GM19239 (cell line): ENCODE data around the gene ZFAND3.
A peak's percentile ranks its signal among the peaks of the same experiment; 100 is the strongest.
"Not testable (repeated sequence)": the region's sequence is repeated elsewhere in the genome, so short reads cannot be mapped to it uniquely, and the experiment has no call there.

Source experiments
- DNase-seq: peaks from one replicate; pipeline ENCODE4 v3.0.0; 2011; ENCODE audit warnings: low spot score; ENCODE audit not compliant: insufficient read length
- FAIRE-seq: peaks from 2 replicates; lab custom pipeline; 2011; peaks lifted over from hg19 to GRCh38; lab: Jason Lieb, UNC

The ZFAND3 gene

DNA sequence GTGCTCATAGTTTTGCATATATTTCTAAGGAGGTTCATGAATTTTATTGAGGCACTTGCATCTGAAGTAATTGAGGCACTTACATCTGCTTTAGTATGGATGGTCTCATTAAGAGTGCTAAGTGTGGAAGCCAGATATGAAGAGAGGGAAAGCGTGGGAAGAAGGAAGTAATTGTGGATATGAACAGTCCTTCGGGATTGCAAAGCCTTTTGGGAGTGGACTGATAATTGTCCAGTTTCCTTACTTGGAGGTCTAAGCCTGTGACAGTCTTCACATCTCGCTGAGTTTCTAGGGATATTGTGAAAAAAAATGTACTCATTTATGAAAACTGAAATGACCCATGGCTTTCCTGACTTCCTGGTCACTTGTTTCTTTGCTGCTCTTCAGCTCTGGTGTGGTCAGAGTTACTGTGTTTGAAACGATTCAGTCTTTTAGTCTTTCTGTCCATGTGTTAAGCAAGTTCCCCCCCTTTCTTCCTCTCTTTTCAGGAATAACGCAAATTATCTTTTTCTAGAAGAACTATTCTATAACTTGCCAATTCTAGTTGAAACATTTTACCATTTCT lies 137.3 kb downstream of the ZFAND3 start:
- FAIRE-seq, result no peak
- DNase-seq, result no peak

DNA sequence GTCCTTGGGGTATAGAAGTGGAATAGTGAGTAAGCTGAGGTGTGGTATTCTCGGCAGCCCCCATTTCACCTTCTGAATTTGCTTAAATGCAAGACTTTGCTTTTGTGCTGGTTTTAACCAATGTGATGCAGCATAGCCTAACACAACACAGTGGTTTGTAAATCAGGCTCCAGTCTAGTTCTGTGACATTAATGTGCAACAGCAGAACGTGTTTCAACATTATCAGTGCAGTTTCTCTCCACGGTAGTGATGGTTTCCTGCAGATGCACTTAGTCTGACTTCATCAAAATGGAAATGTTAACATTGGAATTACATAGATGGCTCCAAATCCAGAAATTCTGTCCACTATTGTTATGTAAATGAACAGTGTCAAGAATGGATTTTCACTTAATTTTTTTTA lies 139.5 kb downstream of the ZFAND3 start:
- DNase-seq (no peak), FAIRE-seq (peak; percentile 55)

DNA sequence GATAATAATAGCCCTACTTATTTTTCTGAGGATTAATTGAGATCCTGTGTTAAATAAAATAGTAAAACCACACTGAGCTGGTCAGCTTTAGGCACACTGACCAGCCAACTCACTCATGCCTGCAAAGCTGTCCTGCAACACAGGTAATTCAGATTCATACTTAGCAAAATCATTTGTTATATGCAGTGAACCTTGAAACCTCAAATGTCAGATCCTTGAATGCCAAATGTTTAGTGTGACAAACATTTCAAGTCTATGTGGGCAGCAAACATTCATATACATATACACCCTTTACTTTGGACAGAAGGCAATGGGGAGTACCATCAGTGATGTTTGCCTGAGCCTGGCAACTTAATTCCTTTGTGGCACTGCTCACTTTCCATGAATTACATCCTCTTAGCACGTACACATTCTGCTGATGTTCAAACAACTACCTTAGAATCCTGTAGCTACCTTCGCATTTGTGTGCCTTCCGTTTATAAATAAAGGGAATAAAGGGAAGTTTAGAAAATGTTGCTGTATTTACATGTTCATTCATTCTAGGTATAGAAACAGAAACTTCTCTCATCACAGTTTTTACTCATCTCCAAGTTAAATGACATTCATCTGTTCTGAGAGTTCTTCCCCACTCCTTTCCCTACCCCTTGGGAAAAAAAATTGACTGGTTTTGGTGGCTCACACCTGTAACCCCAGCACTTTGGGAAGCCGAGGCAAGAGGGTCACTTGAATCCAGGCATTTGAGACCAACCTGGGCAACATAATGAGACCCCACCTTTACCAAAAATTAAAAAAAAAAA lies 140.8 kb downstream of the ZFAND3 start:
- peak; percentile 84 for FAIRE-seq
- DNase-seq, result no peak

GRCh38 chr6:37962481-37963080 lies 143.1 kb downstream of the ZFAND3 start:
- not testable (repeated sequence) for FAIRE-seq, DNase-seq

- FAIRE-seq (peak; percentile 82), DNase-seq (no peak)
Observed at GRCh38 chr6:37965964-37966676, 146.6 kb downstream of the ZFAND3 start.

- DNase-seq (no peak), FAIRE-seq (peak; percentile 47)
Observed at GRCh38 chr6:37966801-37967200, 147.3 kb downstream of the ZFAND3 start.

GRCh38 chr6:37967651-37968050 lies 148.1 kb downstream of the ZFAND3 start:
- FAIRE-seq (no peak), DNase-seq (no peak)

- no peak for DNase-seq
- peak; percentile 57 for FAIRE-seq
Observed at GRCh38 chr6:37971266-37971665, 151.7 kb downstream of the ZFAND3 start.

DNA sequence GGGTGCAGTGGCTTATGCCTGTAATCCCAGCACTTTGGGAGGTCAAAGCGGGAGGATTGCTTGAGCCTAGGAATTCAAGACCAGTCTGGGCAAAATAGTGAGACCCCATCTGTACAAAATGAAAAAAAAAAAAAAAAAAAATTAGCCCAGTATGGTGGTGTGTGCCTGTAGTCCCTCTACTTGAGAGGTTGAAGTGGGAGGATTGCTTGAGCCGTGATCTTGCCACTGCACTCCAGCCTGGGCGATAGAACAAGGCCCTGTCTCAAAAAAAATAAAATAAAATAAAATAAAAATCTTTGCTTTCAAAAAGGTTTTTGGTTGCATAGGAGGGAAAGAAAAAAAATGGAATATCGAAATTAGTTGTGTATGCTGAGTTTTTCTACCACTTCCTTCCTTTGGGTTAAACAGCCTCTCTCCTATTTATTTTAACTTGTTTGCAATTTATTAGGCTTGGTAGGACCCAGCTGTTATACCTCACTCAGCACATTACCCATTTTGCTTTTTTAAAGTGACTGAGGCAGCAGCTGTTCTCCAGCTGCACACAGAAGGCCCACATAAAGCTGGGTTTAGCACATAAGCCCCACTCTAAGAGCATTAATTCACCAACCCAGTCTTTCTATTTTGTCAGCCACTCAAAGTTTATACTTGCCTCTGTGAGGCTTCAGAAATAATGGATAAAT lies 152.3 kb downstream of the ZFAND3 start:
- no peak for FAIRE-seq

DNA sequence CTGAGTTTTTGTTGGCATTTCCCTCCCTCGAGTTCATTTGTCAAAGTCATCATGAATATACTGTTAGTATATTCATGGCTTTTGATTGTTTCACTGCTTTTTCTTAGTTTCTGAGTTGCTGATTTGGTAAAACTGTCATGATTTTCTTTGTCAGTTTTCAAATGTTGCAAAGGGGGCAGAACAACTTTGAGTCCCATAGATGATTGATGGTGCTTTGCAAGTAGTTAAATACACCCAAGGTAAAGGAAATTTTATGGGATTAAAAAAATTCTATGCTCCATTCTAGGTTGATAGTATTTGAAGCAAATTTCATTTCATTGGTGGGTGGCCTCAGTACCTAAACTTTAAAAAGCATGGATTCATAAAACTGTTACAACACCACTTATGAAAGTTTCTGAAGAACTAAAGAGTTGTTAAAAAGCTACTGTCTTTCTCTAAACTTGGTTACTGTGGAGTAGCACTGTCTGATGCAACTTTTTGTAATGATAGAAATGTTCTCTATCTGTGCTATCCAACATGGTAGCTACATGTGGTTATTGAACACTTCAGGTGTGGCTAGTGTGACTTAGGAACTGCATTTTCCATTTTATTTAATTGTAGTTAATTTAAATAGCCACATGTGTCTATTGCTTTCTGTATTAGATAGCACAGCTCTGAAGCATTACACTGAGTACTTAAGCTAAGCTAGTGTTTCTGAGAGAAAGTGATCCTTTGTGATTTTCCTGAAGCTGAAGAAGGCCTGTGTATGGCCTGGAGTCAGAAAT lies 153.6 kb downstream of the ZFAND3 start:
- no peak for DNase-seq
- FAIRE-seq, result no peak

More for the DNA sequence above, 152.3 kb downstream of the ZFAND3 start:
- no peak for DNase-seq

DNA sequence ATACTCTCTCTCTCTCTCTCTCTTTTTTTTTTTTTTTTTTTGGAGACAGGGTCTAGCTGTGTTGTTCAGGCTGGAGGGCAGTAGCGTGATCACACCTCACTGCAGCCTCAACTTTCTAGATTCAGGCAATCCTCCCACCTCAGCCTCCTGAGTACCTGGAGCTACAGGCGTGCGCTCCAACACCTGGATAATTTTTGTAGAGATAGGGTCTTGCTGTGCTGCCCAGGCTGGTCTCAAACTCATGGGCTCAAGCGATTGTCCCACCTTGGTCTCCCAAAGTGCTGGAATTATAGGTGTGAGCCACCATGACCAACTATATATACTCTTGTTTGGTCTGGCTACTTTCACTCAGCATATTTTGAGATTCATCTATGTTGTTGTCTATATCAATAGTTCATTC lies 154.9 kb downstream of the ZFAND3 start:
- FAIRE-seq (no peak), DNase-seq (no peak)

GRCh38 chr6:37974943-37975342 lies 155.4 kb downstream of the ZFAND3 start:
- FAIRE-seq (no peak), DNase-seq (no peak)

- FAIRE-seq (no peak), DNase-seq (no peak)
Observed at GRCh38 chr6:37977715-37978114, 158.2 kb downstream of the ZFAND3 start.

GRCh38 chr6:37979392-37980221 lies 160.1 kb downstream of the ZFAND3 start:
- DNase-seq, result no peak
- no peak for FAIRE-seq

DNA sequence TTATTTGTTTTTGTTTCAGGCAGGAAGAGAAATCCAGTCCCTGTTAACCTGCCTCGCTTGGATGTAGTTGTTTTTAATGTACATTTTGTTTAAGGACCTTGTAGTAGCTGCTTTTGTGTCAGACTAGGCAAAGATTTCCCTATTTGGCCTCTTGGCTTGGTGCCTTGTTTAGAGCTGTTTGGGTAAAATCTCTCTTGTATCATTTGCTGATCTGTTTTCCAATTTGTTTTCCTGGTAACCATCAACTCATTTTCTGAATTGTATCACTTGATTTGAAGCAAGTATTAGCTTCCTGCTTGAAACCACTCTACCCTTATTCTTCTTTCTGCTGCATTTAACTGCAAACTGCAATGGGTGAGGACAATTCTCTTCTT lies 160.7 kb downstream of the ZFAND3 start:
- FAIRE-seq, result no peak
- no peak for DNase-seq

GRCh38 chr6:37981626-37982025 lies 162.1 kb downstream of the ZFAND3 start:
- FAIRE-seq (no peak), DNase-seq (no peak)

DNA sequence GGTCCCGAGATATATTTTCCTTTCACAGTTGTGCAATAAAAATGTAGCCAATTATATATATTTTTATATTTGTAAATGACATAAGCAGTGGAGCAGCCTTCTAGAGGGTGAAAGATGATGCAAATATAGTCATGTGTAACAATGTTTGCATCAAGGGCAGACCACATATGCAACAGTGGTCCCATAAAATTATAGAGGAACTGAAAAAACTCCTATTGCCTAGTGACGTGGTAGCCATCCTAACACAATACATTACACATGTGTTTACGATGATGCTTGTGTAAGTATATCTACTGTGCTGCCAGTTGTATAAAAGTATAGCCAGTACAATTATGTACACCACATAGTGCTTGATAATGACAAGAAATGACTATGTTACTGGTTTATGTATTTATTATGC lies 162.8 kb downstream of the ZFAND3 start:
- no peak for DNase-seq
- no peak for FAIRE-seq

GRCh38 chr6:37983720-37984501 lies 164.4 kb downstream of the ZFAND3 start:
- no peak for FAIRE-seq
- DNase-seq, result no peak
